GM19035 (cell line): ENCODE measurements around the gene PTPA.

Source experiments
- ATAC-seq: cut with Tn5 transposase; IDR thresholded peaks from one replicate; pipeline ENCODE4 v1.9.1; 2021; ENCODE audit not compliant: unreplicated experiment

Gene PTPA

GRCh38 chr9:129136446-129137035 lies 25.3 kb downstream of the PTPA start:
- no peak for ATAC-seq

GRCh38 chr9:129137292-129138143 lies 26.3 kb downstream of the PTPA start:
- ATAC-seq, result no peak

- ATAC-seq, result no peak
These were observed 26.9 kb downstream of the PTPA start for GRCh38 chr9:129138144-129138462.

- no peak for ATAC-seq
These were observed 27.4 kb downstream of the PTPA start for GRCh38 chr9:129138476-129139232.

- peak; percentile 6 for ATAC-seq
These were observed 28.2 kb downstream of the PTPA start for GRCh38 chr9:129139233-129139992.

GRCh38 chr9:129139993-129140396 lies 28.8 kb downstream of the PTPA start:
- peak; percentile 79 for ATAC-seq

- no peak for ATAC-seq
These were observed 29.3 kb downstream of the PTPA start for GRCh38 chr9:129140397-129141065.

GRCh38 chr9:129141066-129142041 lies 30.1 kb downstream of the PTPA start:
- ATAC-seq, result no peak

GRCh38 chr9:129142138-129142935 lies 31.1 kb downstream of the PTPA start:
- no peak for ATAC-seq

- ATAC-seq, result no peak
These were observed 32.1 kb downstream of the PTPA start for GRCh38 chr9:129143031-129143927.

- no peak for ATAC-seq
These were observed 34.1 kb downstream of the PTPA start for GRCh38 chr9:129145316-129145715.

- no peak for ATAC-seq
These were observed 34.7 kb downstream of the PTPA start for GRCh38 chr9:129145841-129146292.

GRCh38 chr9:129146441-129146941 lies 35.3 kb downstream of the PTPA start:
- ATAC-seq, result no peak

- ATAC-seq, result no peak
These were observed 37.4 kb downstream of the PTPA start for GRCh38 chr9:129148463-129149204.

GRCh38 chr9:129149442-129149841 lies 38.2 kb downstream of the PTPA start:
- ATAC-seq, result no peak

GRCh38 chr9:129150122-129150521 lies 38.9 kb downstream of the PTPA start:
- no peak for ATAC-seq
